Measurements from ENCODE around the gene ECI1.

The ECI1 gene

GRCh38 chr16:2238838-2239675 lies 12.3 kb downstream of the ECI1 start:
- in situ Hi-C loops (cut with HindIII; ENCODE audit: low pct_unique_long_range_greater_than_20kb, low sequenced_read_pairs) = no loop called here
- TF ChIP-seq JUND (IDR thresholded peaks at IDR 0.05; ENCODE audit: low read depth) = no peak
- DNase-seq (ENCODE audit: low read depth in 1 of 2, low spot score in 1 of 2) = no peak

- TF ChIP-seq JUND (IDR thresholded peaks at IDR 0.05; ENCODE audit: low read depth) = no peak
- in situ Hi-C loops (cut with HindIII; ENCODE audit: low pct_unique_long_range_greater_than_20kb, low sequenced_read_pairs) = no loop called here
- no peak for DNase-seq (ENCODE audit: low read depth in 1 of 2, low spot score in 1 of 2)
Observed at GRCh38 chr16:2238150-2238837, 13.1 kb downstream of the ECI1 start.

GRCh38 chr16:2237493-2238149 lies 13.8 kb downstream of the ECI1 start:
- no peak for DNase-seq (ENCODE audit: low read depth in 1 of 2, low spot score in 1 of 2)
- TF ChIP-seq JUND (IDR thresholded peaks at IDR 0.05; ENCODE audit: low read depth) = no peak
- in situ Hi-C loops (cut with HindIII; ENCODE audit: low pct_unique_long_range_greater_than_20kb, low sequenced_read_pairs) = no loop called here

- DNase-seq (ENCODE audit: low read depth in 1 of 2, low spot score in 1 of 2) = no peak
- TF ChIP-seq JUND (IDR thresholded peaks at IDR 0.05; ENCODE audit: low read depth) = no peak
- in situ Hi-C loops (cut with HindIII; ENCODE audit: low pct_unique_long_range_greater_than_20kb, low sequenced_read_pairs) = no loop called here
Observed at GRCh38 chr16:2237102-2237482, 14.3 kb downstream of the ECI1 start.

- DNase-seq (ENCODE audit: low read depth in 1 of 2, low spot score in 1 of 2) = no peak
- no peak for TF ChIP-seq JUND (IDR thresholded peaks at IDR 0.05; ENCODE audit: low read depth)
- in situ Hi-C loops (cut with HindIII; ENCODE audit: low pct_unique_long_range_greater_than_20kb, low sequenced_read_pairs) = no loop called here
Observed at GRCh38 chr16:2236337-2237101, 14.9 kb downstream of the ECI1 start, which contains the start of gene DNASE1L2. Gene DNASE1L2 (plus strand): TSS chr16:2236444. CDS start chr16:2236817, 373 bp downstream.

GRCh38 chr16:2235695-2236336 lies 15.6 kb downstream of the ECI1 start:
- TF ChIP-seq JUND (IDR thresholded peaks at IDR 0.05; ENCODE audit: low read depth) = no peak
- DNase-seq (ENCODE audit: low read depth in 1 of 2, low spot score in 1 of 2) = no peak
- in situ Hi-C loops (cut with HindIII; ENCODE audit: low pct_unique_long_range_greater_than_20kb, low sequenced_read_pairs) = no loop called here

- DNase-seq (ENCODE audit: low read depth in 1 of 2, low spot score in 1 of 2) = no peak
- in situ Hi-C loops (cut with HindIII; ENCODE audit: low pct_unique_long_range_greater_than_20kb, low sequenced_read_pairs) = no loop called here
- TF ChIP-seq JUND (IDR thresholded peaks at IDR 0.05; ENCODE audit: low read depth) = no peak
Observed at GRCh38 chr16:2235234-2235651, 16.1 kb downstream of the ECI1 start.

GRCh38 chr16:2234813-2235170 lies 16.6 kb downstream of the ECI1 start:
- no peak for TF ChIP-seq JUND (IDR thresholded peaks at IDR 0.05; ENCODE audit: low read depth)
- in situ Hi-C loops (cut with HindIII; ENCODE audit: low pct_unique_long_range_greater_than_20kb, low sequenced_read_pairs) = no loop called here
- no peak for DNase-seq (ENCODE audit: low read depth in 1 of 2, low spot score in 1 of 2)

- no peak for DNase-seq (ENCODE audit: low read depth in 1 of 2, low spot score in 1 of 2)
- in situ Hi-C loops (cut with HindIII; ENCODE audit: low pct_unique_long_range_greater_than_20kb, low sequenced_read_pairs) = no loop called here
- TF ChIP-seq JUND (IDR thresholded peaks at IDR 0.05; ENCODE audit: low read depth) = no peak
Observed at GRCh38 chr16:2233872-2234812, 17.2 kb downstream of the ECI1 start.

- no peak for TF ChIP-seq JUND (IDR thresholded peaks at IDR 0.05; ENCODE audit: low read depth)
- no peak for DNase-seq (ENCODE audit: low read depth in 1 of 2, low spot score in 1 of 2)
- in situ Hi-C loops (cut with HindIII; ENCODE audit: low pct_unique_long_range_greater_than_20kb, low sequenced_read_pairs) = no loop called here
Observed at GRCh38 chr16:2233046-2233775, 18.2 kb downstream of the ECI1 start.
